Astrocyte (in vitro differentiated cells and primary cell): ENCODE data around the gene B4GALNT3. TPM values are rescaled to one million over a fixed set of nuclear protein-coding genes. Genes with fewer than 3 reads are reported as not detected.
A peak's percentile ranks its signal among the peaks of the same experiment; 100 is the strongest.

ENCODE experiments used
- DNase-seq: peaks from one replicate; pipeline ENCODE4 v3.0.0-alpha.2; 2010; ENCODE audit warnings: low read depth
- FAIRE-seq: peaks from 2 replicates; lab custom pipeline; 2011; peaks lifted over from hg19 to GRCh38; lab: Jason Lieb, UNC
- H2AFZ ChIP-seq: 2 replicates; pipeline ENCODE4 v1.6.0; 2012; ENCODE audit warnings: low read depth, low read length, inconsistent platforms
- H3K27ac ChIP-seq: 2 replicates; pipeline ENCODE4 v1.5.1; 2011; ENCODE audit warnings: low read depth, low read length, inconsistent platforms
- H3K27me3 ChIP-seq: 2 replicates; pipeline ENCODE4 v1.6.0; 2011; ENCODE audit warnings: low read length, inconsistent platforms; ENCODE audit not compliant: insufficient read depth
- H3K36me3 ChIP-seq: 2 replicates; pipeline ENCODE4 v1.5.1; 2011; ENCODE audit warnings: low read length, inconsistent platforms; ENCODE audit not compliant: insufficient read depth
- H3K4me1 ChIP-seq: 2 replicates; pipeline ENCODE4 v1.5.1; 2011; ENCODE audit warnings: low read length, inconsistent platforms; ENCODE audit not compliant: insufficient read depth
- H3K4me2 ChIP-seq: 2 replicates; pipeline ENCODE4 v1.6.0; 2012; ENCODE audit warnings: low read length, inconsistent platforms
- H3K4me3 ChIP-seq: 2 replicates; pipeline ENCODE4 v1.5.1; 2011; ENCODE audit warnings: low read depth, mild to moderate bottlenecking, low read length, inconsistent platforms; ENCODE audit not compliant: insufficient read depth
- H3K79me2 ChIP-seq: 2 replicates; pipeline ENCODE4 v1.6.0; 2012; ENCODE audit warnings: mild to moderate bottlenecking, low read length, inconsistent platforms; ENCODE audit not compliant: insufficient read depth
- H3K9ac ChIP-seq: 2 replicates; pipeline ENCODE4 v1.6.0; 2012; ENCODE audit warnings: mild to moderate bottlenecking, low read length, inconsistent platforms
- H3K9me3 ChIP-seq: 2 replicates; pipeline ENCODE4 v1.5.1; 2012; ENCODE audit warnings: low read depth, mild to moderate bottlenecking, low read length, inconsistent platforms; ENCODE audit not compliant: insufficient read depth
- H4K20me1 ChIP-seq: 2 replicates; pipeline ENCODE4 v1.6.0; 2012; ENCODE audit warnings: low read length, inconsistent platforms; ENCODE audit not compliant: insufficient read depth
- H3K27ac Mint-ChIP-seq: one replicate; pipeline ENCODE4 v1.8.0; 2021; ENCODE audit warnings: mild to moderate bottlenecking, mixed read lengths; ENCODE audit not compliant: unreplicated experiment
- H3K27me3 Mint-ChIP-seq: one replicate; pipeline ENCODE4 v1.8.0; 2021; ENCODE audit warnings: low read depth, mixed read lengths; ENCODE audit not compliant: unreplicated experiment
- H3K36me3 Mint-ChIP-seq: one replicate; pipeline ENCODE4 v1.8.0; 2021; ENCODE audit warnings: low read depth, mixed read lengths; ENCODE audit not compliant: unreplicated experiment
- H3K4me1 Mint-ChIP-seq: one replicate; pipeline ENCODE4 v1.8.0; 2021; ENCODE audit warnings: low read depth, mixed read lengths; ENCODE audit not compliant: unreplicated experiment
- H3K4me3 Mint-ChIP-seq: one replicate; pipeline ENCODE4 v1.8.0; 2021; ENCODE audit warnings: mild to moderate bottlenecking, moderate library complexity, mixed read lengths; ENCODE audit not compliant: unreplicated experiment
- H3K9me3 Mint-ChIP-seq: one replicate; pipeline ENCODE4 v1.8.0; 2021; ENCODE audit warnings: mild to moderate bottlenecking, mixed read lengths; ENCODE audit not compliant: unreplicated experiment
- EZH2 ChIP-seq: IDR thresholded peaks from 2 replicates; pipeline ENCODE4 v1.6.1; 2012; ENCODE audit warnings: mild to moderate bottlenecking, low read length, inconsistent platforms; ENCODE audit not compliant: insufficient read depth
- total RNA-seq: library from RNA; stranded (reverse); gene quantifications from 2 replicates; pipeline ENCODE4 v1.2.1, GENCODE V29; 2021
- TF ChIP-seq, protein P1 (sequence below): IDR thresholded peaks from 2 replicates; pipeline ENCODE4 v1.5.1; 2011; ENCODE audit warnings: low read depth, mild to moderate bottlenecking, inconsistent platforms, low read length, moderate library complexity; ENCODE audit not compliant: insufficient read depth

The B4GALNT3 gene
- total RNA-seq, 1 donor from 2014 or later: 3.6 TPM

DNA sequence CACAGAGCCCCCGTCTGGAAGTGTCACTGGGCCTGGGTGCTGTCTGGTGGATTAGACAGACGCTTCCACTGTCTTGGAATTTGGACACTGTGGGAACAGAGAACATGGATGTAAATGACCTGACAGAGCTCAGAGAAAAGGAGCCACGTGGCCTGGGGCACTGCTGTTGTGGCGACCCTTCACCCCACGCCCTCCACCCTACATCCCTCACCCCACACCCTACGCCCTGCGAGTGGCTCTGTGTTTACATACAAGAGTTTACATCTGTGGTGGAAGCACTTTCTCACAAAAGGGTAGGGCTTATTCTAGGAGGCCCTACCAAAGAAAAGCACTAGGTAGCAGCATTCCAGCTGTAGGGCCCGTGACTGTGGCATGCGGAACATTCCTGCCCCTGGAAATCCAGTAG, 47.7 kb downstream of the B4GALNT3 start:
- no peaks in the 10 kb centered on the region for H3K79me2 ChIP-seq
- H3K4me2 ChIP-seq: no peak overlapping the region
- Mint-ChIP-seq H3K4me1 (peaks cover 15% of the 10 kb centered on the region), H3K27ac (no peak overlapping the region), H3K4me3 (no peak overlapping the region), H3K27me3 (no peaks in the 10 kb centered on the region), H3K9me3 (no peaks in the 10 kb centered on the region), H3K36me3 (no peaks in the 10 kb centered on the region)
- no peaks in the 10 kb centered on the region for H4K20me1 ChIP-seq
- peaks cover 10% of the 10 kb centered on the region for H3K4me1 ChIP-seq
- no peak overlapping the region for H3K27ac ChIP-seq
- no peaks in the 10 kb centered on the region for H3K36me3 ChIP-seq
- H2AFZ ChIP-seq: no peak overlapping the region
- H3K9ac ChIP-seq: no peak overlapping the region
- H3K9me3 ChIP-seq: no peaks in the 10 kb centered on the region
- no peak overlapping the region for H3K4me3 ChIP-seq
- no peak for FAIRE-seq
- peaks cover 10% of the 10 kb centered on the region for H3K27me3 ChIP-seq
- TF ChIP-seq, protein P1, sequence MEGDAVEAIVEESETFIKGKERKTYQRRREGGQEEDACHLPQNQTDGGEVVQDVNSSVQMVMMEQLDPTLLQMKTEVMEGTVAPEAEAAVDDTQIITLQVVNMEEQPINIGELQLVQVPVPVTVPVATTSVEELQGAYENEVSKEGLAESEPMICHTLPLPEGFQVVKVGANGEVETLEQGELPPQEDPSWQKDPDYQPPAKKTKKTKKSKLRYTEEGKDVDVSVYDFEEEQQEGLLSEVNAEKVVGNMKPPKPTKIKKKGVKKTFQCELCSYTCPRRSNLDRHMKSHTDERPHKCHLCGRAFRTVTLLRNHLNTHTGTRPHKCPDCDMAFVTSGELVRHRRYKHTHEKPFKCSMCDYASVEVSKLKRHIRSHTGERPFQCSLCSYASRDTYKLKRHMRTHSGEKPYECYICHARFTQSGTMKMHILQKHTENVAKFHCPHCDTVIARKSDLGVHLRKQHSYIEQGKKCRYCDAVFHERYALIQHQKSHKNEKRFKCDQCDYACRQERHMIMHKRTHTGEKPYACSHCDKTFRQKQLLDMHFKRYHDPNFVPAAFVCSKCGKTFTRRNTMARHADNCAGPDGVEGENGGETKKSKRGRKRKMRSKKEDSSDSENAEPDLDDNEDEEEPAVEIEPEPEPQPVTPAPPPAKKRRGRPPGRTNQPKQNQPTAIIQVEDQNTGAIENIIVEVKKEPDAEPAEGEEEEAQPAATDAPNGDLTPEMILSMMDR: no peak
- TF ChIP-seq EZH2: no peak
- no peak for DNase-seq

DNA sequence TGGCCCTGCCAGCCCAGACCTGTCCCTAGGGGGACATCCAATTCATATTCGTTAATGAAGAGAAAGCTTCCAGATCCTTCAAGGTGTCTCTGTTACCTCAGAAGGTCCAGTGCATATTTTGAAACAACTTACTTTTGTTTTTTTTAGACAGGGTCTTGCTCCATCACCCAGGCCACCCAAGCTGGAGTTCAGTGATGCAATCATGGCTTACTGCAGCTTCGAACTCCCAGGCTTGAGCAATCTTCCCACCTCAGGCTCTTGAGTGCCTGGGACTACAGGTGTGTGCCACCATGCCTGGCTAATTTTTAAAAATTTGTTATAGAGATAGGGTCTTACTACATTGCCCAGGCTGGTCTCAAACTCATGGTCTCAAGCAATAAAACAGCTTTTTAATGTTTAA, 48.4 kb downstream of the B4GALNT3 start:
- H3K9me3 Mint-ChIP-seq: no peaks in the 10 kb centered on the region
- Histone ChIP-seq H2AFZ (no peak overlapping the region), H3K9me3 (no peaks in the 10 kb centered on the region), H3K4me2 (no peak overlapping the region), H3K36me3 (no peaks in the 10 kb centered on the region), H3K9ac (no peak overlapping the region), H4K20me1 (no peaks in the 10 kb centered on the region), H3K4me1 (peaks cover 10% of the 10 kb centered on the region), H3K27me3 (peaks cover 4% of the 10 kb centered on the region), H3K79me2 (no peaks in the 10 kb centered on the region), H3K4me3 (no peak overlapping the region), H3K27ac (no peak overlapping the region)
- H3K36me3 Mint-ChIP-seq: no peaks in the 10 kb centered on the region
- H3K4me1 Mint-ChIP-seq: peaks cover 11% of the 10 kb centered on the region
- peaks cover 2% of the 10 kb centered on the region for H3K27me3 Mint-ChIP-seq
- H3K27ac Mint-ChIP-seq: no peak overlapping the region
- DNase-seq (no peak), FAIRE-seq (no peak)
- H3K4me3 Mint-ChIP-seq: no peak overlapping the region
- TF ChIP-seq EZH2: no peak
- TF ChIP-seq, protein P1: no peak

DNA sequence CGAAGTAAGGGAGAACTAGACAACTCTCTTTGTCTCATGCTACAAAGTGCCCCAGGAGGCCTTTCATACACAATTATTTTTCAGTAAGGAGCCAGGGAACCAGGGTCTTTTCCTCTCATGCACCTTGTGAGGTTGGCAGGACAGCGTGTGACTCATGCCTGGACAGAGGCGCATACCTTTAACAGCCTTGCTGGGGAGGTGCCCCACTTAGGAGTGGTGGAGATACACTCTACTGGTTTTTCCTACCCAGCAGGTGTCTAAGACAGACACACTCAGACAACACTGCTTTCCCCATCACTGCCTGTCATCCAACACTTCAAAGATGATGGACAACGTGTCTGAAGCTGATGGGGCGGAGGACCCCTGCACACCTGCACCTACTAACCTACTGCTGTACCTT, 49.1 kb downstream of the B4GALNT3 start:
- H3K4me3 Mint-ChIP-seq: no peak overlapping the region
- no peaks in the 10 kb centered on the region for H4K20me1 ChIP-seq
- H3K36me3 ChIP-seq: no peaks in the 10 kb centered on the region
- DNase-seq (no peak), FAIRE-seq (no peak)
- no peak overlapping the region for H3K9ac ChIP-seq
- H3K27me3 ChIP-seq: no peaks in the 10 kb centered on the region
- peaks cover 10% of the 10 kb centered on the region for H3K4me1 ChIP-seq
- H2AFZ ChIP-seq: no peak overlapping the region
- no peak overlapping the region for H3K27ac Mint-ChIP-seq
- H3K27ac ChIP-seq: no peak overlapping the region
- H3K4me2 ChIP-seq: peak overlapping the region; percentile 54
- H3K4me1 Mint-ChIP-seq: peaks cover 7% of the 10 kb centered on the region
- H3K27me3 Mint-ChIP-seq: peaks cover 3% of the 10 kb centered on the region
- H3K9me3 ChIP-seq: no peaks in the 10 kb centered on the region
- no peaks in the 10 kb centered on the region for H3K36me3 Mint-ChIP-seq
- peaks cover 2% of the 10 kb centered on the region for H3K9me3 Mint-ChIP-seq
- TF ChIP-seq EZH2: no peak
- TF ChIP-seq, protein P1: no peak
- no peaks in the 10 kb centered on the region for H3K79me2 ChIP-seq
- H3K4me3 ChIP-seq: no peak overlapping the region
